Measurements from ENCODE around the gene GTSF1L.

The GTSF1L gene

DNA sequence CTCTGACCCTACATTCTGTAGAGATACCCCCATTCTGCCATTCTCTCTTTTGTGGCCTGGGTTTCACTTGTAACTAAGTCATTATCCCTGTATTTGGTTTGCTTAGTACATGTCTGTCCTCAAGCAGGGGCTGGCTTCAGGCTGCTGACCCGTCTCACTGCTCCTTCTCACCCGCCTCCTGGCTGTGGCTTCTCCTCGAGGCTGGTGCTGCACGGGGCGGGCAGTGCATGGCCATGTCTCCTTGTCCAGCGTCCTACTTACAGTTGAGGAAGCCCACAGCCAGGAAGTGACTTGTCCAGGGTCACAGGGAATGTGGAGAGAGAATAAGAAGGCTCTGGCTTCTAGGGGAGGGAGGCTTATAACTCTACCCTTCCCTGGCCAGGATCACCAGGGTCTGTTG, 11.3 kb downstream of the GTSF1L start:
- 0 out of 2 replicates have a peak, but pooled peaks cover under 1% of the 10 kb centered on the region for H3K36me3 ChIP-seq (replicated peaks; ENCODE audit: insufficient read depth, low read length)
- no peak for TF ChIP-seq EZH2phosphoT487 (IDR thresholded peaks at IDR 0.05; ENCODE audit: low read length)
- TF ChIP-seq, protein P1, sequence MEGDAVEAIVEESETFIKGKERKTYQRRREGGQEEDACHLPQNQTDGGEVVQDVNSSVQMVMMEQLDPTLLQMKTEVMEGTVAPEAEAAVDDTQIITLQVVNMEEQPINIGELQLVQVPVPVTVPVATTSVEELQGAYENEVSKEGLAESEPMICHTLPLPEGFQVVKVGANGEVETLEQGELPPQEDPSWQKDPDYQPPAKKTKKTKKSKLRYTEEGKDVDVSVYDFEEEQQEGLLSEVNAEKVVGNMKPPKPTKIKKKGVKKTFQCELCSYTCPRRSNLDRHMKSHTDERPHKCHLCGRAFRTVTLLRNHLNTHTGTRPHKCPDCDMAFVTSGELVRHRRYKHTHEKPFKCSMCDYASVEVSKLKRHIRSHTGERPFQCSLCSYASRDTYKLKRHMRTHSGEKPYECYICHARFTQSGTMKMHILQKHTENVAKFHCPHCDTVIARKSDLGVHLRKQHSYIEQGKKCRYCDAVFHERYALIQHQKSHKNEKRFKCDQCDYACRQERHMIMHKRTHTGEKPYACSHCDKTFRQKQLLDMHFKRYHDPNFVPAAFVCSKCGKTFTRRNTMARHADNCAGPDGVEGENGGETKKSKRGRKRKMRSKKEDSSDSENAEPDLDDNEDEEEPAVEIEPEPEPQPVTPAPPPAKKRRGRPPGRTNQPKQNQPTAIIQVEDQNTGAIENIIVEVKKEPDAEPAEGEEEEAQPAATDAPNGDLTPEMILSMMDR (IDR thresholded peaks at IDR 0.05; ENCODE audit: low read length), result no peak
- no peak for TF ChIP-seq EZH2 (optimal IDR thresholded peaks at IDR 0.05; ENCODE audit: low read depth, low read length)
- H3K27ac ChIP-seq (ENCODE audit: low read length), result no peak overlapping the region

DNA sequence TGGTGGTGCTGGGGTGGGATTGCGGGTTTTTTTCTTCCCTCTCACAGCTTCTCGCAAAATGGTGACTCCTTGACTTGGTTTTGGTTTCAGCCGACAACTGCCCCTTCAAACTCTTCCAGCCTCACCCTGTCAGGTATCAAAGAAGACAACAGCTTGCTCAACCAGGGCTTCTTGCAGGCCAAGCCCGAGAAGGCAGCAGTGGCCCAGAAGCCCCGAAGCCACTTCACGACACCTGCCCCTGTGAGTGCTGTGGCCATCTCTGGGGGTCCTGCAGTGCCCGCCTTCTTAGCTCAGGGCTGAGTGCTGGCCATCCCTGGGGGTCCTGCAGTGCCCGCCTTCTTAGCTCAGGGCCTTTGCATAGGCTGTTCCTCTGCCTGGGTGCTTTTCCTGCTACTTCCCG, 11.8 kb downstream of the GTSF1L start:
- H3K9ac ChIP-seq (ENCODE audit: low read length), result no peak overlapping the region
- 0 out of 2 replicates have a peak, but pooled peaks cover 5% of the 10 kb centered on the region for H3K36me3 ChIP-seq (replicated peaks; ENCODE audit: insufficient read depth, low read length)
- H3K4me2 ChIP-seq (ENCODE audit: low read depth, low read length), result no peak overlapping the region
- no peak for DNase-seq
- no peaks in the 10 kb centered on the region for H4K20me1 ChIP-seq (ENCODE audit: insufficient read depth, low read length)
- TF ChIP-seq EZH2 (optimal IDR thresholded peaks at IDR 0.05; ENCODE audit: low read depth, low read length), result no peak
- H3K4me1 ChIP-seq (ENCODE audit: low read length), result no peaks in the 10 kb centered on the region
- H3K27ac ChIP-seq (ENCODE audit: low read length), result no peak overlapping the region
- H2AFZ ChIP-seq (ENCODE audit: low read length), result no peak overlapping the region
- H3F3A ChIP-seq (ENCODE audit: insufficient read depth, low read length), result no peaks in the 10 kb centered on the region; the same call in 1 of the 2 replicates
- H3K9me2 ChIP-seq (replicated peaks; ENCODE audit: insufficient read depth, low read length), result no peaks in the 10 kb centered on the region
- no peaks in the 10 kb centered on the region for H3K27me3 ChIP-seq (replicated peaks; ENCODE audit: insufficient read depth, low read length)
- no peaks in the 10 kb centered on the region for H3K79me2 ChIP-seq (ENCODE audit: low read length)
- H3K9me3 ChIP-seq (replicated peaks; ENCODE audit: insufficient read depth, low read length), result no peaks in the 10 kb centered on the region
- no peak overlapping the region for H3K4me3 ChIP-seq (ENCODE audit: low read length)

More for the DNA sequence above, 11.3 kb downstream of the GTSF1L start:
- Histone ChIP-seq H3K4me2 (ENCODE audit: low read depth, low read length) (no peak overlapping the region), H3K4me1 (ENCODE audit: low read length) (no peaks in the 10 kb centered on the region), H3K9me2 (replicated peaks; ENCODE audit: insufficient read depth, low read length) (no peaks in the 10 kb centered on the region), H3K27me3 (replicated peaks; ENCODE audit: insufficient read depth, low read length) (no peaks in the 10 kb centered on the region), H4K20me1 (ENCODE audit: insufficient read depth, low read length) (no peaks in the 10 kb centered on the region), H3K9me3 (replicated peaks; ENCODE audit: insufficient read depth, low read length) (no peaks in the 10 kb centered on the region), H3K79me2 (ENCODE audit: low read length) (no peaks in the 10 kb centered on the region), H3K9ac (ENCODE audit: low read length) (no peak overlapping the region), H3F3A (ENCODE audit: insufficient read depth, low read length) (no peaks in the 10 kb centered on the region; the same call in 1 of the 2 replicates), H3K4me3 (ENCODE audit: low read length) (no peak overlapping the region), H2AFZ (ENCODE audit: low read length) (no peak overlapping the region)
- DNase-seq, result no peak

DNA sequence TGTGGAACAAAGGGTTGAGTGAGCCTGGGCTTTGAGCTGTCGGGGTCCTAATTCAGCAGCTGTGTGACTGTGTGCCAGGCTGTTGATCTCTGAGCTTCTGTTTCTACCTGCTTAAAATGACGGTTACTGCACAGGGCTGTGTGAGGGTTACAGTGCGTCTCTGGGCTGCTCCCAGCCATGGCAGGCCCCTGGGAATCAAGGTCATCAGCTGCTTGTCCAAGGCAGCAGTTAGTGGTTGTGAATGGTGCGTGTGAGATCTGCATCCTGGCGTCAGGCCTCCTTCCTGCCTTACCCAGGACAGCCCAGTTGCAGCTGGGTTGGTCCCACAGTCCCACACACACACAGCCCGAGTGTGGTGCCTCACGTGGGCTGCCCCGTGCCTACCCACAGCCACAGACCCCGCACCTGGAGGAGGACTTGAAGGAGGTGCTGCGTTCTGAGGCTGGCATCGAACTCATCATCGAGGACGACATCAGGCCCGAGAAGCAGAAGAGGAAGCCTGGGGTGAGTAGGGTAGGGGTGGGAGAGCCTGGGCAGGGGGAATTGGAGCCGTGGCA, 15.6 kb downstream of the GTSF1L start:
- H3K27me3 ChIP-seq (replicated peaks; ENCODE audit: insufficient read depth, low read length), result no peaks in the 10 kb centered on the region
- TF ChIP-seq EZH2phosphoT487 (IDR thresholded peaks at IDR 0.05; ENCODE audit: low read length) (no peak), EZH2 (optimal IDR thresholded peaks at IDR 0.05; ENCODE audit: low read depth, low read length) (no peak)
- TF ChIP-seq, protein P1 (IDR thresholded peaks at IDR 0.05; ENCODE audit: low read length), result no peak
- H3K36me3 ChIP-seq (replicated peaks; ENCODE audit: insufficient read depth, low read length), result peaks cover 6% of the 10 kb centered on the region; the same call in 1 of the 2 replicates
- H2AFZ ChIP-seq (ENCODE audit: low read length), result no peak overlapping the region
- H3K79me2 ChIP-seq (ENCODE audit: low read length), result 0 out of 2 replicates have a peak, but pooled peaks cover 4% of the 10 kb centered on the region
- H3K9me2 ChIP-seq (replicated peaks; ENCODE audit: insufficient read depth, low read length), result no peaks in the 10 kb centered on the region
- no peak overlapping the region for H3K4me3 ChIP-seq (ENCODE audit: low read length)
- no peaks in the 10 kb centered on the region for H3K4me1 ChIP-seq (ENCODE audit: low read length)
- H3K9me3 ChIP-seq (replicated peaks; ENCODE audit: insufficient read depth, low read length), result no peaks in the 10 kb centered on the region
- DNase-seq, result no peak
- H4K20me1 ChIP-seq (ENCODE audit: insufficient read depth, low read length), result no peaks in the 10 kb centered on the region
- H3F3A ChIP-seq (ENCODE audit: insufficient read depth, low read length), result no peaks in the 10 kb centered on the region
- H3K4me2 ChIP-seq (ENCODE audit: low read depth, low read length), result no peak overlapping the region
- H3K27ac ChIP-seq (ENCODE audit: low read length), result no peak overlapping the region
- no peak overlapping the region for H3K9ac ChIP-seq (ENCODE audit: low read length)

DNA sequence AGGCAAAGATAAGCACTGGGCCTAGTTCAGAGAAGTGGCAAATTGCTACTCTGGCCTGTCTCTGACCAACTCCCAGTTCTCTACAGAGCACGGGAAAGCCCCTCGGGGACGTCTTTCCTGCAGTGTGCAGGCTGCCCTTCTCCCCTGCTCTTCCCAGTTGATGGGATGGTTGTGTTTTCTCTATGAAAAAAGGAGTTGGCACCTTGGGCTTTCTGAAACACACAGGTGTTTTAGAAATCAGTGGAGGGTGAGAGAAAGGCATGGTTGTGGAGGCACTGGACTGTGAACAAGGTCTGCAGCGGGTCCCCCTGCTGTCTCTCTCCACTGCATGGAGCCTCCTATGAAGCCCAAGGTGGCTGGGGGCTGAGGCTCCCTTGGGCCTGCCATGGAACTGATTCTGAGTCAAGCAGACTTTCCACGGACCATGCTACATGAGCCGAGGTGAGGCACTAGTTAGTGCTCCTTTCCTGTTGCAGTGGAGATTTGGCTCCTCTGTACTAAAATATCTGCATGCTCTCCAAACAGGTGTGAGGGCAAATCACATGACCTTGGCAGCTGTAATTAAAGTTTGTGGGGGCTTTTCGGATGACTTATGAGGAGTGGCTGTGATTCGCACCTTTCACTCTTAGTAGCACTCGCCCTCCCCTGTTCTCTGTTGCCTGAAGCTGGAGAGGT, 16.3 kb downstream of the GTSF1L start:
- H3K9me2 ChIP-seq (replicated peaks; ENCODE audit: insufficient read depth, low read length), result no peaks in the 10 kb centered on the region
- peaks cover 6% of the 10 kb centered on the region; the same call in 1 of the 2 replicates for H3K36me3 ChIP-seq (replicated peaks; ENCODE audit: insufficient read depth, low read length)
- no peaks in the 10 kb centered on the region for H3K27me3 ChIP-seq (replicated peaks; ENCODE audit: insufficient read depth, low read length)
- no peaks in the 10 kb centered on the region for H3F3A ChIP-seq (ENCODE audit: insufficient read depth, low read length)
- no peak overlapping the region for H2AFZ ChIP-seq (ENCODE audit: low read length)
- no peak overlapping the region for H3K9ac ChIP-seq (ENCODE audit: low read length)
- no peak overlapping the region for H3K4me3 ChIP-seq (ENCODE audit: low read length)
- H3K27ac ChIP-seq (ENCODE audit: low read length), result no peak overlapping the region
- H3K4me2 ChIP-seq (ENCODE audit: low read depth, low read length), result no peak overlapping the region
- 0 out of 2 replicates have a peak, but pooled peaks cover 4% of the 10 kb centered on the region for H3K79me2 ChIP-seq (ENCODE audit: low read length)
- H4K20me1 ChIP-seq (ENCODE audit: insufficient read depth, low read length), result no peaks in the 10 kb centered on the region
- H3K4me1 ChIP-seq (ENCODE audit: low read length), result no peaks in the 10 kb centered on the region
- no peaks in the 10 kb centered on the region for H3K9me3 ChIP-seq (replicated peaks; ENCODE audit: insufficient read depth, low read length)
- TF ChIP-seq EZH2phosphoT487 (IDR thresholded peaks at IDR 0.05; ENCODE audit: low read length) (no peak), EZH2 (optimal IDR thresholded peaks at IDR 0.05; ENCODE audit: low read depth, low read length) (no peak)
- TF ChIP-seq, protein P1 (IDR thresholded peaks at IDR 0.05; ENCODE audit: low read length), result no peak
- DNase-seq, result no peak

Measured in MM.1S (cell line).